ENCODE data around the gene CBR4.
A peak's percentile ranks its signal among the peaks of the same experiment; 100 is the strongest.
"Not testable (repeated sequence)": the region's sequence is repeated elsewhere in the genome, so short reads cannot be mapped to it uniquely, and the experiment has no call there.

The CBR4 gene

GRCh38 chr4:168995537-168996295, 14.3 kb downstream of the CBR4 start:
- no peak overlapping the region for H3K4me3 ChIP-seq (ENCODE audit: low read depth, low read length)
- DNase-seq (ENCODE audit: low read depth) = no peak
- TF ChIP-seq CTCF (IDR thresholded peaks at IDR 0.05; ENCODE audit: control insufficient read depth, extremely low read depth, insufficient read depth) = peak; percentile 51

- no peak for DNase-seq (ENCODE audit: low read depth)
- H3K4me3 ChIP-seq (ENCODE audit: low read depth, low read length) = no peak overlapping the region
- TF ChIP-seq CTCF (IDR thresholded peaks at IDR 0.05; ENCODE audit: control insufficient read depth, extremely low read depth, insufficient read depth) = no peak
Observed at GRCh38 chr4:168994958-168995357, 15.1 kb downstream of the CBR4 start.

DNA sequence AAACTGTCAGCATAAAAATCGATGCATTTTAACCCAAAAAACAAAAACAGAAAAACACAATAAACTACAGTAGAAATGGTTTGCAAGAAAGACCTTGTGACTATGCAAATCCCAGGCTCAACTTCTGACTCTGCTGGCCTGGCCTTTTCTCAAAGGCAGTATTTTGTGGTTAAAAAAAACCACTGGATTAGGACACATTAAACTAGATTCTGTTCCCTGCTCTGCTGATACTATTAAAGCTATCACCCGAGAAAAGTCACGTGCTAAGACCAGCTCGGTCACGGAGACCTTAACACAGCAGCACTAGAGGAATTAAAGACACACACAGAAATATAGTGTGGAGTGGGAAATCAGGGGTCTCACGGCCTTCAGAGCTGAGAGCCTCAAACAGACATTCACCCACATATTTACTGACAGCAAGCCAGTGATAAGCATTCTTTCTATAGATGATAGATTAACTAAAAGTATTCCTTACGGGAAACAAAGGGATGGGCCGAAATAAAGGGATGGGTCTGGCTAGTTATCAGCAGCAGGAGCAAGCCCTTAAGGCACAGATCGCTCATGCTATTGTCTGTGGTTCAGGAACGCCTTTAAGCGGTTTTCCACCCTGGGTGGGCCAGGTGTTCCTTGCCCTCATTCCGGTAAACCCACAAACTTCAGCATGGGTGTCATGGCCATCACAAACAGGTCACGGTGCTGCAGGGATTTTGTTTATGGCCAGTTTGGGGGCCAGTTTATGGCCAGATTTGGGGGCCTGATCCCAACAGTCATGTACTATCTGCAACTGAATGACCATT, 16.1 kb downstream of the CBR4 start:
- H3K4me3 ChIP-seq (ENCODE audit: low read depth, low read length) = no peak overlapping the region
- no peak for DNase-seq (ENCODE audit: low read depth)
- TF ChIP-seq CTCF (IDR thresholded peaks at IDR 0.05; ENCODE audit: control insufficient read depth, extremely low read depth, insufficient read depth) = no peak

DNA sequence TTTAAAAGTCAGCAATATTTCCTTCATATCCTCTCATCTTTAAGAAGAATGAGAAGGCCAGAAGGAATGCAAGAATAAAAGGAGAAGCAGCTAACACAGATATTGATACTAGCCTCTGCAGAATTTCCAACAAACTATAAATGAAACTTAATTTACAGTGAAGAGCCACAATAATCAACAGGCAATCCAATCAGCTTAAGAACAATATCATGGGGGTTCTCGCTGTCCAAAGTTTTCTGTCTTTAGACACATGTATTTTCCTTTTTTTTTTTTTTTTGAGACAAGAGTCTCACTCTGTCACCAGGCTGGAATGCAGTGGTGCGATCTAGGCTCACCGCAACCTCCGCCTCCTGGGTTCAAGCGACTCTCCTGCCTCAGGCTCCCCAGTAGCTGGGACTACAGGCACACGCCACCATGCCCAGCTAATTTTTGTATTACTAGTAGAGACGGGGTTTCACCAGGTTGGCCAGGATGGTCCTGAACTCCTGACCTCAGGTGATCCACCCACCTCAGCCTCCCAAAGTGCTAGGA, 17.0 kb downstream of the CBR4 start:
- not testable (repeated sequence) for DNase-seq (ENCODE audit: low read depth)

DNA sequence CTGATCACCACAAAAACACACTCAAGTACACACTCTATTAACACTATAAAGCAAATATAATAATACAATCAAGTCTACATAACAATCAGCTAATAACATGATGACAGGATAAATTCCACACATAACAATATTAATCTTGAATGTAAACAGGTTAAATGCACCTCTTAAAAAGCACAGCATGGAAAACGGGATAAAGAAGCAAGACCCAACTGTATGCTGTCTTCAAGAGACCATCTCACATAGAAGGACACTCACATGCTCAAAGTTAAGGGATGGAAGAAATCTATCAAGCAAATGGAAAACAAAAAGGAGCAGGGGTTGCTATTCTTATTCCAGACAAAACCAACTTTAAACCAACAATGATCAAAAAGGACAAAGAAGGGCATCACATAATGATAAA, 28.1 kb downstream of the CBR4 start:
- H3K4me3 ChIP-seq (ENCODE audit: low read depth, low read length) = no peak overlapping the region
- TF ChIP-seq CTCF (IDR thresholded peaks at IDR 0.05; ENCODE audit: control insufficient read depth, extremely low read depth, insufficient read depth) = no peak
- DNase-seq (ENCODE audit: low read depth) = no peak

More for the DNA sequence above, 17.0 kb downstream of the CBR4 start:
- H3K4me3 ChIP-seq (ENCODE audit: low read depth, low read length) = not testable (repeated sequence)

DNA sequence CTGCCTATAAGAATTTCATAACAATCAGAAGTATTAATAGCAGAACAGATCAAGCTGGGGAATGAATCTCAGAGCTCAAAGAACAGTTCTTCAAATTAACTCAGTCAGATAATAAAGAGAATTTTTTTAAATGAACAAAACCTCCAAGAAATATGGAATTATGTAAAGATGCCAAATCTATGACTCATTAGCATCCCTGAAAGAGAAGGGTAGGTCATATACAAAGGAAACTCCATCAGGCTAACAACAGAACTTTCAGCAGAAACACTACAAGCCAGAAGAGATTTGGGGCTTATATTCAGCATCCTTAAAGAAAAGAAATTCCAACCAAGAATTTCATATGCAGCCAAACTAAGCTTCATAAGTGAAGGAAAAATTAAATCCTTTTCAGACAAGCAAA, 28.6 kb downstream of the CBR4 start:
- DNase-seq (ENCODE audit: low read depth) = no peak
- no peak for TF ChIP-seq CTCF (IDR thresholded peaks at IDR 0.05; ENCODE audit: control insufficient read depth, extremely low read depth, insufficient read depth)
- no peak overlapping the region for H3K4me3 ChIP-seq (ENCODE audit: low read depth, low read length)

GRCh38 chr4:168979338-168979737, 30.7 kb downstream of the CBR4 start:
- DNase-seq (ENCODE audit: low read depth) = no peak
- H3K4me3 ChIP-seq (ENCODE audit: low read depth, low read length) = no peak overlapping the region
- no peak for TF ChIP-seq CTCF (IDR thresholded peaks at IDR 0.05; ENCODE audit: control insufficient read depth, extremely low read depth, insufficient read depth)

Data from LNCaP clone FGC (cell line).